SK-N-SH (cell line): ENCODE measurements around the gene KCTD14. TPM values are rescaled to one million over a fixed set of nuclear protein-coding genes. Genes with fewer than 3 reads are reported as not detected.

ENCODE experiments used
- CTCF ChIA-PET: fragments of 300-600, 350-600 bp; formaldehyde crosslinking; extraction: SDS; loops from one replicate; lab custom pipeline; 2021; lab: Yijun Ruan, JAX
- POLR2A ChIA-PET: fragments of 350-600 bp; sonication (Branson Sonifier 250); formaldehyde crosslinking; extraction: SDS; loops from one replicate; lab custom pipeline; 2020; ENCODE audit warnings: antibody characterized with exemption, inconsistent platforms; lab: Yijun Ruan, JAX
- DNase-seq: peaks from one replicate; pipeline ENCODE4 v3.0.0; 2012
- H2AFZ ChIP-seq: fragments of 200-600 bp; sonication (generic); 2 replicates; pipeline ENCODE4 v1.8.1; 2016; ENCODE audit warnings: antibody characterized with exemption, mild to moderate bottlenecking, low read depth
- H3F3A ChIP-seq: fragments of 200-600 bp; sonication (generic); replicated peaks from 2 replicates; pipeline ENCODE3; 2016; ENCODE audit warnings: antibody characterized with exemption, mild to moderate bottlenecking; ENCODE audit not compliant: insufficient read depth
- H3K27ac ChIP-seq, 2 experiments: fragments of 200-500 bp in 1 of 2; fragments of 200-600 bp in 1 of 2; sonication (Bioruptor generic) in 1 of 2; sonication (generic), shearing (Covaris generic) in 1 of 2; 2 replicates each; pipeline versions ENCODE4 v1.5.1 to v1.6.1; 2014 to 2016; ENCODE audit warnings: low read depth in 2 of 2, inconsistent platforms in 1 of 2, low read length in 1 of 2, mild to moderate bottlenecking in 1 of 2, mixed read lengths in 1 of 2
- H3K27me3 ChIP-seq: fragments of 200-600 bp; sonication (generic), shearing (Covaris generic); 2 replicates; pipeline ENCODE4 v1.6.1; 2016; ENCODE audit warnings: mixed run types; ENCODE audit not compliant: insufficient read depth
- H3K36me3 ChIP-seq, 2 experiments: fragments of 200-500 bp in 1 of 2; fragments of 200-600 bp in 1 of 2; sonication (Bioruptor generic) in 1 of 2; sonication (generic) in 1 of 2; replicated peaks in 1 of 2; 2 replicates each; pipeline versions ENCODE3 to v1.5.1; 2014 to 2016; ENCODE audit warnings: low read length in 1 of 2, mild to moderate bottlenecking in 1 of 2; ENCODE audit not compliant: insufficient read depth in 2 of 2, control insufficient read depth in 1 of 2
- H3K4me1 ChIP-seq, 2 experiments: fragments of 200-500 bp in 1 of 2; fragments of 200-600 bp in 1 of 2; sonication (Bioruptor generic) in 1 of 2; sonication (generic), shearing (Covaris generic) in 1 of 2; 2 replicates each; pipeline versions ENCODE4 v1.5.1 to v1.6.1; 2014 to 2016; ENCODE audit warnings: low read depth in 1 of 2, low read length in 1 of 2, mixed run types in 1 of 2; ENCODE audit not compliant: insufficient read depth in 2 of 2, control insufficient read depth in 1 of 2
- H3K4me2 ChIP-seq: fragments of 200-600 bp; sonication (generic), shearing (Covaris generic); 2 replicates; pipeline ENCODE4 v1.6.1; 2017; ENCODE audit warnings: mixed run types
- H3K4me3 ChIP-seq, 2 experiments: fragments of 200-500 bp in 1 of 2; fragments of 200-600 bp in 1 of 2; sonication (Bioruptor generic) in 1 of 2; sonication (generic), shearing (Covaris generic) in 1 of 2; 2 replicates each; pipeline versions ENCODE4 v1.5.1 to v1.8.1; 2014 to 2016; ENCODE audit warnings: low read depth in 2 of 2, inconsistent platforms in 1 of 2, low read length in 1 of 2, mild to moderate bottlenecking in 1 of 2, mixed read lengths in 1 of 2, moderate library complexity in 1 of 2
- H3K79me2 ChIP-seq: fragments of 200-600 bp; sonication (generic); 2 replicates; pipeline ENCODE4 v1.8.1; 2017; ENCODE audit warnings: mild to moderate bottlenecking; ENCODE audit not compliant: insufficient read depth
- H3K9ac ChIP-seq: fragments of 200-600 bp; sonication (generic); 2 replicates; pipeline ENCODE4 v1.6.1; 2017; ENCODE audit warnings: mixed run types
- H3K9me2 ChIP-seq: fragments of 200-600 bp; sonication (generic); 2 replicates; pipeline ENCODE4 v1.6.1; 2017; ENCODE audit warnings: mixed run types
- H3K9me3 ChIP-seq: fragments of 200-600 bp; sonication (generic); 2 replicates; pipeline ENCODE4 v1.6.1; 2017; ENCODE audit warnings: mixed run types, mild to moderate bottlenecking, moderate library complexity
- H4K20me1 ChIP-seq: fragments of 200-600 bp; sonication (generic); 2 replicates; pipeline ENCODE4 v1.6.1; 2017; ENCODE audit warnings: mild to moderate bottlenecking, mixed run types; ENCODE audit not compliant: insufficient read depth
- CHD2 ChIP-seq: fragments of 150-350 bp; IDR thresholded peaks from 2 replicates; pipeline ENCODE4 v1.6.1; 2018; ENCODE audit warnings: low read length; ENCODE audit not compliant: partially characterized antibody
- CTCF ChIP-seq: fragments of 200-600 bp; sonication (generic); IDR thresholded peaks from 2 replicates; pipeline ENCODE4 v1.6.1; 2017; ENCODE audit warnings: antibody characterized with exemption, mild to moderate bottlenecking, moderate library complexity
- ELF1 ChIP-seq: IDR thresholded peaks from 2 replicates; pipeline ENCODE4 v1.4.0; 2012
- EZH2phosphoT487 ChIP-seq: fragments of 200-600 bp; sonication (generic); IDR thresholded peaks from 2 replicates; pipeline ENCODE4 v1.6.1; 2017; ENCODE audit warnings: low read depth, mixed run types, mild to moderate bottlenecking, antibody characterized with exemption, moderate library complexity, borderline replicate concordance
- FOSL2 ChIP-seq: IDR thresholded peaks from 2 replicates; pipeline ENCODE4 v1.4.0; 2012; ENCODE audit warnings: low read depth, mild to moderate bottlenecking, moderate library complexity, borderline replicate concordance
- FOXM1 ChIP-seq: IDR thresholded peaks from 2 replicates; pipeline ENCODE4 v1.4.0; 2012; ENCODE audit warnings: low read depth, mild to moderate bottlenecking
- GATA2 ChIP-seq: sonication (generic); formaldehyde crosslinking; IDR thresholded peaks from 2 replicates; pipeline ENCODE4 v1.5.0; 2020; ENCODE audit warnings: mild to moderate bottlenecking, missing genetic modification reagents
- IRF3 ChIP-seq: fragments of 150-350 bp; IDR thresholded peaks from 2 replicates; pipeline ENCODE4 v1.6.1; 2016; ENCODE audit warnings: mild to moderate bottlenecking, low read depth, low read length
- JUND ChIP-seq: IDR thresholded peaks from 2 replicates; pipeline ENCODE4 v1.4.0; 2012
- MAX ChIP-seq: IDR thresholded peaks from 2 replicates; pipeline ENCODE4 v1.4.0; 2012; ENCODE audit warnings: low read depth
- MXI1 ChIP-seq: IDR thresholded peaks from 2 replicates; pipeline ENCODE4 v1.6.1; 2012; ENCODE audit warnings: mild to moderate bottlenecking, low read depth, low read length, improper control_type of control experiment
- NFIC ChIP-seq: IDR thresholded peaks from 2 replicates; pipeline ENCODE4 v1.4.0; 2012; ENCODE audit warnings: borderline replicate concordance
- RCOR1 ChIP-seq: fragments of 150-350 bp; IDR thresholded peaks from 2 replicates; pipeline ENCODE4 v1.6.1; 2017; ENCODE audit warnings: antibody characterized with exemption, low read length
- RXRA ChIP-seq: IDR thresholded peaks from 2 replicates; pipeline ENCODE4 v1.4.0; 2012; ENCODE audit warnings: low read depth, mild to moderate bottlenecking, borderline replicate concordance
- SIN3A ChIP-seq: IDR thresholded peaks from 2 replicates; pipeline ENCODE4 v1.6.1; 2012; ENCODE audit warnings: low read depth, mild to moderate bottlenecking, low read length, moderate library complexity, borderline replicate concordance
- USF2 ChIP-seq: fragments of 150-350 bp; IDR thresholded peaks from 2 replicates; pipeline ENCODE4 v1.6.1; 2017; ENCODE audit warnings: antibody characterized with exemption, low read length, low read depth, borderline replicate concordance
- ZBTB33 ChIP-seq: IDR thresholded peaks from 2 replicates; pipeline ENCODE4 v1.4.0; 2012; ENCODE audit warnings: low read depth, borderline replicate concordance
- WGBS: methylation state at CpG from one replicate; pipeline ENCODE4 v1.1.6; 2017; ENCODE audit warnings: low lambda C conversion rate; 5-methylcytosine and 5-hydroxymethylcytosine counted together
- polyA plus RNA-seq, 3 experiments: library from polyadenylated mRNA; depleted of rRNA; stranded (reverse); fragments of >200 nt; gene quantifications; 2 replicates each; pipeline ENCODE4 v1.2.3, GENCODE V29; 2012

KCTD14 gene
- polyA plus RNA-seq, 1 of the 3 experiments (the other 2 are of a cell fraction) = 0.25 TPM

GRCh38 chr11:78061921-78062311 lies 38.8 kb upstream of the KCTD14 start:
- Histone ChIP-seq H3K79me2 (no peaks in the 10 kb centered on the region; the same call in 1 of the 2 replicates), H3K4me2 (no peak overlapping the region), H3K9ac (no peak overlapping the region), H3K9me2 (no peaks in the 10 kb centered on the region), H3K27ac (no peak overlapping the region), H2AFZ (no peak overlapping the region), H4K20me1 (no peaks in the 10 kb centered on the region), H3K4me1 (peaks cover 3 to 4% of the 10 kb centered on the region in 2 experiments; a peak in 2 of 4 replicates), H3K4me3 (no peak overlapping the region), H3K9me3 (no peaks in the 10 kb centered on the region), H3K36me3 (no peaks in the 10 kb centered on the region), H3F3A (peaks cover 6% of the 10 kb centered on the region), H3K27me3 (no peaks in the 10 kb centered on the region)
- DNase-seq = no peak
- ChIA-PET POLR2A (no interaction called here), CTCF (no interaction called here)
- WGBS = 97% methylated on average over 2 of the region's 4 CpGs
- TF ChIP-seq IRF3 (no peak), NFIC (no peak), EZH2phosphoT487 (no peak), FOSL2 (no peak), RXRA (no peak), ELF1 (no peak), USF2 (no peak), MAX (no peak), JUND (no peak), CHD2 (no peak), SIN3A (no peak), MXI1 (no peak), FOXM1 (no peak), GATA2 (CRISPR knock-in tag) (no peak)

GRCh38 chr11:78061088-78061920 lies 38.2 kb upstream of the KCTD14 start:
- Histone ChIP-seq H3K4me1 (peaks cover 3 to 4% of the 10 kb centered on the region in 2 experiments; a peak in 2 of 4 replicates), H3K79me2 (no peaks in the 10 kb centered on the region; the same call in 1 of the 2 replicates), H3K9me3 (no peaks in the 10 kb centered on the region), H3K27me3 (no peaks in the 10 kb centered on the region), H3K27ac (peak overlapping the region in 1 of 2 experiments; percentile 24; a peak in 1 of 4 replicates), H3F3A (peaks cover 6% of the 10 kb centered on the region)
- peak; percentile 41 for DNase-seq
- TF ChIP-seq MAX (no peak), MXI1 (no peak), CTCF (no peak), ZBTB33 (no peak), RCOR1 (no peak), RXRA (no peak), CHD2 (no peak), USF2 (no peak)
- TF ChIP-seq, all 33 proteins: peak for 0
- POLR2A ChIA-PET = no interaction called here
- Histone ChIP-seq H3K9me2 (no peaks in the 10 kb centered on the region), H2AFZ (peak overlapping the region; percentile 56; the same call in 1 of the 2 replicates), H3K9ac (no peak overlapping the region), H3K4me2 (peak overlapping the region; percentile 47; the same call in 1 of the 2 replicates), H3K4me3 (no peak overlapping the region), H3K36me3 (no peaks in the 10 kb centered on the region), H4K20me1 (no peaks in the 10 kb centered on the region)
- CTCF ChIA-PET = interaction anchor here (1.4 kb wide), 2 partner anchors 14 to 15 kb away, joined by 3 to 6 read pairs; no protein-coding TSS in a partner anchor
- WGBS = 77% methylated on average over 4 of the region's 4 CpGs
